GM12878 (cell line): Measurements from ENCODE around the gene KCTD16. TPM values are rescaled to one million over a fixed set of nuclear protein-coding genes. Genes with fewer than 3 reads are reported as not detected.

Experiments used
- ATAC-seq: fragments of 200-7000 bp; cut with Tn5 transposase; 3 replicates; pipeline ENCODE4 v1.9.1; 2020; ENCODE audit warnings: mild to moderate bottlenecking, moderate library complexity
- BruUV-seq: library from RNA; stranded (reverse); fragments of 400-500 nt; replicated peaks from 2 replicates; lab custom pipeline; 2021; lab: Mats Ljungman, UMichigan
- CTCF ChIA-PET: fragments of 300-600 bp; sonication (Branson Sonifier 250); formaldehyde crosslinking; extraction: SDS; loops from one replicate; lab custom pipeline; 2021; ENCODE audit warnings: inconsistent platforms; lab: Yijun Ruan, JAX
- POLR2A ChIA-PET: fragments of 350-600 bp; formaldehyde crosslinking; extraction: SDS; loops from one replicate; lab custom pipeline; 2021; ENCODE audit warnings: inconsistent platforms; lab: Charles Lee
- RAD21 ChIA-PET: fragments of 300-600 bp; sonication (Branson Sonifier 250); formaldehyde crosslinking; loops from one replicate; lab custom pipeline; 2023; ENCODE audit warnings: antibody characterized with exemption; ENCODE audit not compliant: unreplicated experiment; lab: Charles Lee
- SMC1A ChIA-PET: fragments of 300-600 bp; sonication (Branson Sonifier 250); formaldehyde crosslinking; loops from one replicate; lab custom pipeline; 2023; ENCODE audit not compliant: unreplicated experiment, uncharacterized antibody; lab: Charles Lee
- DNase-seq: peaks from one replicate; pipeline ENCODE4 v3.0.0-alpha.2; 2011; ENCODE audit warnings: low read depth, low spot score
- FAIRE-seq: peaks from 3 replicates; lab custom pipeline; 2011; peaks lifted over from hg19 to GRCh38; lab: Jason Lieb, UNC
- H2AFZ ChIP-seq: 2 replicates; pipeline ENCODE4 v1.6.0; 2011; ENCODE audit warnings: low read depth, low read length, control low read depth; ENCODE audit not compliant: control insufficient read depth
- H3K27ac ChIP-seq: 2 replicates; pipeline ENCODE4 v1.5.1; 2011; ENCODE audit warnings: control low read depth; ENCODE audit not compliant: control insufficient read depth, insufficient read depth
- H3K27me3 ChIP-seq, 2 experiments: replicated peaks in 1 of 2; 2 replicates each; pipeline versions ENCODE4 v1.6.0 to v1.6.1; 2011; ENCODE audit warnings: low read length in 1 of 2; ENCODE audit not compliant: control insufficient read depth in 2 of 2, insufficient read depth in 2 of 2
- H3K36me3 ChIP-seq, 2 experiments: 2 replicates each; pipeline ENCODE4 v1.5.1; 2011; ENCODE audit warnings: low read length in 1 of 2; ENCODE audit not compliant: control insufficient read depth in 2 of 2, insufficient read depth in 2 of 2
- H3K4me1 ChIP-seq: 2 replicates; pipeline ENCODE4 v1.6.1; 2011; ENCODE audit warnings: mild to moderate bottlenecking, low read length, moderate library complexity, mixed read lengths; ENCODE audit not compliant: control insufficient read depth, insufficient read depth
- H3K4me2 ChIP-seq: 2 replicates; pipeline ENCODE4 v1.6.0; 2011; ENCODE audit warnings: control low read depth; ENCODE audit not compliant: control insufficient read depth, insufficient read depth
- H3K4me3 ChIP-seq: fragments of 200-600 bp; sonication (generic); 2 replicates; pipeline ENCODE4 v1.5.1; 2016
- H3K79me2 ChIP-seq: 2 replicates; pipeline ENCODE4 v1.6.0; 2011; ENCODE audit warnings: low read length; ENCODE audit not compliant: control insufficient read depth, insufficient read depth
- H3K9ac ChIP-seq: 2 replicates; pipeline ENCODE4 v1.8.0; 2011; ENCODE audit warnings: low read length, control low read depth, mixed read lengths; ENCODE audit not compliant: control insufficient read depth, insufficient read depth
- H3K9me3 ChIP-seq: replicated peaks from 3 replicates; pipeline ENCODE4 v1.5.1; 2011; ENCODE audit warnings: mild to moderate bottlenecking, low read length; ENCODE audit not compliant: control insufficient read depth, insufficient read depth
- H4K20me1 ChIP-seq: 2 replicates; pipeline ENCODE4 v1.6.0; 2011; ENCODE audit not compliant: control insufficient read depth, insufficient read depth
- CHD1 ChIP-seq: IDR thresholded peaks from 2 replicates; pipeline ENCODE4 v1.6.1; 2012; ENCODE audit warnings: low read depth, low read length, improper control_type of control experiment
- CHD2 ChIP-seq: IDR thresholded peaks from 2 replicates; pipeline ENCODE4 v1.6.1; 2011; ENCODE audit warnings: low read depth, low read length, improper control_type of control experiment, borderline replicate concordance
- EZH2 ChIP-seq: IDR thresholded peaks from 2 replicates; pipeline ENCODE4 v1.6.1; 2012; ENCODE audit warnings: low read depth, mild to moderate bottlenecking, control low read depth, inconsistent platforms, low read length, borderline replicate concordance; ENCODE audit not compliant: control insufficient read depth
- MTA3 ChIP-seq: IDR thresholded peaks from 2 replicates; pipeline ENCODE4 v1.6.1; 2012; ENCODE audit warnings: low read length, inconsistent platforms, borderline replicate concordance
- RFX5 ChIP-seq: IDR thresholded peaks from 2 replicates; pipeline ENCODE4 v1.6.1; 2011; ENCODE audit warnings: low read depth, low read length, improper control_type of control experiment
- SMARCA5 ChIP-seq: fragments of 450-650 bp; IDR thresholded peaks from 2 replicates; pipeline ENCODE4 v1.6.1; 2017; ENCODE audit warnings: mild to moderate bottlenecking
- ZBTB40 ChIP-seq: fragments of 450-650 bp; IDR thresholded peaks from 2 replicates; pipeline ENCODE4 v1.6.1; 2016; ENCODE audit warnings: mild to moderate bottlenecking, moderate library complexity, borderline replicate concordance
- WGBS: methylation state at CpG from one replicate; pipeline ENCODE4 v1.1.6; 2016; ENCODE audit warnings: low lambda C conversion rate; ENCODE audit not compliant: insufficient replicate concordance, insufficient coverage; ENCODE audit errors: missing lambda C conversion rate; 5-methylcytosine and 5-hydroxymethylcytosine counted together
- in situ Hi-C: fragments of 300-500 bp; cut with MboI; formaldehyde crosslinking; loops from 9 replicates; pipeline ENCODE4 v1.14.3; 2018; ENCODE audit warnings: mixed read lengths
- intact Hi-C: fragments of 100-400 bp; cut with micrococcal nuclease; formaldehyde crosslinking; loops from one replicate; pipeline ENCODE4 v1.14.2; 2022; ENCODE audit not compliant: unreplicated experiment
- polyA plus RNA-seq, 11 experiments: library from polyadenylated mRNA; depleted of rRNA in 4 of 11; unstranded in 6 of 11; stranded (reverse) in 5 of 11; fragments of >200 nt; fragmentation: Nextera tagmentation in 4 of 11; fragmentation: Illumina TruSeq in 1 of 11; extraction: Ambion mirVana in 4 of 11; extraction: Trizol in 1 of 11; gene quantifications; 1 replicate in 1 of 11; 2 replicates in 10 of 11; pipeline versions ENCODE4 v1.2.1 to v1.2.3, GENCODE V29; 2011 to 2016; ENCODE audit warnings: inconsistent platforms in 2 of 11, missing spikeins in 2 of 11, low read depth in 1 of 11
- total RNA-seq, 4 experiments: library from RNA; depleted of rRNA in 3 of 4; stranded (reverse); fragments of >200 nt in 3 of 4; fragmentation: Illumina TruSeq in 1 of 4; extraction: Trizol in 1 of 4; gene quantifications; 2 replicates each; pipeline versions ENCODE4 v1.2.1 to v1.2.3, GENCODE V29; 2013 to 2021
- TF ChIP-seq, protein P1 (sequence below): fragments of 450-650 bp; IDR thresholded peaks from 2 replicates; pipeline ENCODE4 v1.6.1; 2017; ENCODE audit warnings: mild to moderate bottlenecking

Gene KCTD16
- total and polyA plus RNA-seq, 10 of the 15 experiments (the other 5 are each of a cell fraction or from before 2014, with no cell fraction given) = 0.03 to 0.10 (median 0.06) TPM; not detected in 3

DNA sequence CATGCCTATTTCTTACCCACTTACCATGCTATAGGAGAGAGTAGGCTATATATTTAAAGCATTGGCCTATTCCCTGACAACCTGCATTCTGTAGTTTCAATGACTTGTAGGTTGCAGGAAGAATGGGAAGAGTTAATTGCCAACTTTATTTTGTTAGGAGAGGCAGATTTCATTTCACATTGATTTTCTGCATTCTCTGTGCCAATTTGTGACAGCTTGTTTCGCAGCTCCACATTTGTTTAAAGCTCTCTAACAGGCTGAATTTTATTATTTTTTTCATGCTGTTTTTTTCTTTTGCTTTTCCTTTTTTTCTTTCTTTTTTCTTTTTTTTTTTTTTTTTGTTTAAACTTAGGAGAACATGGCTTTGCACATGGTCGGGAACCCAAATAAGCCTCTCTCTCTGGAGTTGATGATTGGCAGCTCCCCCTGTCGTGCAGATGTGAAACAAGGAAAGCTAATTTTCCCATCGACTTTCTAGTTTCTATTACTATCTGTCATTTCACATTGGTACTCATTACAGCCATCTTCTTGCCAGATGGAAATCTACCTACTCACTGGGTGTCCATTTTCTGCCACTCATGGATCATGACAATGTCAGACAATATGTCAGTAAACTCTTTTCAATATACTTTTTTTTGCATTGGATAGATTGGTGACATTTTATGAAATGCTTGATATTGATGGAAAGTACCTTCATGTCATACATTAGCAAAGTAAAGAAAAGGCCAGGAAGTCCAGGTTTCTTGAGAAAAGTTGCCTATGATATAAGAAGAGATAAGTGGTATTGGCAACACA is 223.2 kb downstream of the KCTD16 start:
- 11% methylated on average over 3 of the region's 4 CpGs for WGBS
- no peaks in the 10 kb centered on the region for H3K9me3 ChIP-seq
- no TSS peak for BruUV-seq

More for the DNA sequence above, 223.2 kb downstream of the KCTD16 start:
- Histone ChIP-seq H3K4me3 (no peak overlapping the region), H3K4me1 (no peaks in the 10 kb centered on the region), H3K79me2 (no peaks in the 10 kb centered on the region), H4K20me1 (no peaks in the 10 kb centered on the region), H3K36me3 (no peaks in the 10 kb centered on the region), H3K4me2 (no peak overlapping the region), H2AFZ (no peak overlapping the region), H3K27me3 (no peaks in the 10 kb centered on the region), H3K9ac (no peak overlapping the region), H3K27ac (no peak overlapping the region)
- ChIA-PET RAD21 (interaction anchor here (1.4 kb wide), 1 partner anchor 190 kb away, joined by 3 read pairs; no protein-coding TSS in a partner anchor), CTCF (no interaction called here), POLR2A (no interaction called here), SMC1A (interaction anchor here (1.2 kb wide), 1 partner anchor 8 kb away, joined by 5 read pairs; no protein-coding TSS in a partner anchor)
- intact Hi-C loops = no loop called here
- TF ChIP-seq CHD2 (no peak), EZH2 (no peak), MTA3 (no peak), CHD1 (no peak), RFX5 (no peak), SMARCA5 (no peak), ZBTB40 (no peak)
- TF ChIP-seq, protein P1, sequence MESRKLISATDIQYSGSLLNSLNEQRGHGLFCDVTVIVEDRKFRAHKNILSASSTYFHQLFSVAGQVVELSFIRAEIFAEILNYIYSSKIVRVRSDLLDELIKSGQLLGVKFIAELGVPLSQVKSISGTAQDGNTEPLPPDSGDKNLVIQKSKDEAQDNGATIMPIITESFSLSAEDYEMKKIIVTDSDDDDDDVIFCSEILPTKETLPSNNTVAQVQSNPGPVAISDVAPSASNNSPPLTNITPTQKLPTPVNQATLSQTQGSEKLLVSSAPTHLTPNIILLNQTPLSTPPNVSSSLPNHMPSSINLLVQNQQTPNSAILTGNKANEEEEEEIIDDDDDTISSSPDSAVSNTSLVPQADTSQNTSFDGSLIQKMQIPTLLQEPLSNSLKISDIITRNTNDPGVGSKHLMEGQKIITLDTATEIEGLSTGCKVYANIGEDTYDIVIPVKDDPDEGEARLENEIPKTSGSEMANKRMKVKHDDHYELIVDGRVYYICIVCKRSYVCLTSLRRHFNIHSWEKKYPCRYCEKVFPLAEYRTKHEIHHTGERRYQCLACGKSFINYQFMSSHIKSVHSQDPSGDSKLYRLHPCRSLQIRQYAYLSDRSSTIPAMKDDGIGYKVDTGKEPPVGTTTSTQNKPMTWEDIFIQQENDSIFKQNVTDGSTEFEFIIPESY = no peak
- no peak for DNase-seq
- in situ Hi-C loops = no loop called here
- ATAC-seq = no peak
- no peak for FAIRE-seq
